Measurements from ENCODE around the gene DNAJC1. TPM values are rescaled to one million over a fixed set of nuclear protein-coding genes. Genes with fewer than 3 reads are reported as not detected.

DNAJC1 gene
- total and polyA plus RNA-seq, 2 of the 8 experiments (the other 6 are each of a cell fraction or from before 2014, with no cell fraction given): 6.8 to 14.8 TPM

GRCh38 chr10:21726601-21727225 lies 276.8 kb downstream of the DNAJC1 start (continued):
- TF ChIP-seq MAX (IDR thresholded peaks at IDR 0.05) (no peak), CTCF (IDR thresholded peaks at IDR 0.05; ENCODE audit: control extremely low read depth in 1 of 3, insufficient read depth in 1 of 3, low read depth in 1 of 3, low read length in 3 of 3) (no peak), HDAC6 (IDR thresholded peaks at IDR 0.05; ENCODE audit: low read depth, low read length) (no peak), CBX8 (IDR thresholded peaks at IDR 0.05; ENCODE audit: borderline replicate concordance, low read depth, low read length) (no peak), EGR1 (IDR thresholded peaks at IDR 0.05; ENCODE audit: borderline replicate concordance, low read depth, low read length) (no peak)
